GM19099 (cell line): Measurements from ENCODE around the gene PRKAG2.

Experiments
- POLR2A ChIP-seq: IDR thresholded peaks from 3 replicates; pipeline ENCODE4 v1.6.1; 2011; ENCODE audit warnings: low read depth; ENCODE audit not compliant: insufficient read length; ENCODE audit errors: extremely low read depth

The PRKAG2 gene

DNA sequence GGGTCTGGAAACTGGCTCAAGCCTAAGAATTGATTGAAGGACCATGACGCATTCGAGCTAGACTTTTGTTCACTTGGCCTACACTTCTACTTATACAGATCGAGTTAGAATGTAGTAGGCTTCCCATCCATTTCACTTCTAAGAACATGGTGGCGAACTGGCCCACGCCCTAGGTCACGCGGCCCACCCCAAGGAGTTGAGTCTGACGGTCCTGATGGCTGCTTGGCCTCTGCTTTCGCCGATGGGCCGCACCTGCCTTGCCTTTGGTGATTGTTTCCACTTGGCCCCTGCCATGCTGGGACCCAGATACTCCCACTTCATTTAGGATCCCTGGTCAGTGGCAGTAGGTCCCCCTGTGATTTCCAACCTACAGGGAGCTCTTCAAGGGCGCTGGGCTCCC lies 153.6 kb downstream of the PRKAG2 start:
- no peak for TF ChIP-seq POLR2A

DNA sequence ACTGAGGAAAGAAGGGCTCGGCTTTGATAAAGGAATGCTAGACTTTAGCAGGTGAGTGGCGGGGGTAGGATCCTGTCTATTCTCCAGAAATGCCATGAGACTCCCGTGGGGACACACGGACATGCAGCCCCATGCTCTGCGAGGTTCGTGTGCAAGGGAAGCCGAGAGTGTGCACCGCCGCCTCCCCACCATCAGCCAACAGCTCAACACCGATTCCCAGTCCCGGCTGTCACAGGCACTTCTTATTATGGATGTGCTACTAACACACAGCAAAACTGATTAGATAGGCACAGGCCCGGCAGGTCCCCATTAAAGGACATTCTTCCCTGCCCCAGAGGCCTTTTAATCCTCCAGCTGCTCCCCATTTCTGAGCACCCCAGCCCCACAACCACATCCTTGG lies 154.4 kb downstream of the PRKAG2 start:
- TF ChIP-seq POLR2A = no peak

DNA sequence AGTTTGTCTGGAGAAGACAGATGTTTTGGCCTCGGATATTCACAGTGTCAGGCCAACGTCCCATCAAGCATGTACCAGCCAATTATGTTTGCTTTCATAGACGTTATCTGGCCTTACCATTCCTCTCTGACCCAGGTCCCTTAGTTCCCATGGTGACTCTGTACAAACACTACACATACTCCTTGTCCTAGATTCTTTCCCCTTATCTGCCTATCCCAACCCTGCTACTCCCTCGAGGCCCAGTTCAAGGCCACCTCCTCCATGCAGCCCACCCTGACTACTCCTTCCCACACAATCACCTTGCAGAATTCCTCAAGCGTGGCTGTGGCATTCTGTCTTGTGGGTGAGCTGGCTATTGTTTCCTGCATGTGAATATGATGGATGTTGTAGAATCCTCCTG lies 155.2 kb downstream of the PRKAG2 start:
- no peak for TF ChIP-seq POLR2A

DNA sequence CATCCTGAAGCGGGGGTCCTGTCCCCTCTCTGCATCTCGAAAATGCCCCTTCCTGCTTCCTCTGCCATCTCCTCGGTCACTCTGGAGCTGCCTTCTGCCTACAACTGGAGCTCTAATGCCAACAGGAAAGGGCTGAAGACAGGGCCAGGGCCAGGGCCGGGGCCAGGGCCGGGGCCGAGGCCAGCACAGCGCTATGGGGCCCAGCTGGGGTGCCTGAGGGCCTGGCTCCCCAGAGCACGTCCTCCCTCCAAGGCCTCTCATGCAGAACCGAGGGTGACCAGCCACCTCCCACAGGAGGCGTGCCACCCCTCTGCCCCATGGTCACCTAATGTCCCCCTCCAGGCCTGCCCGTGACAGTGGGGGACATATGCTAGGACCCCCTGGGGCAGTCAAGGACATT lies 155.7 kb downstream of the PRKAG2 start:
- TF ChIP-seq POLR2A = no peak

DNA sequence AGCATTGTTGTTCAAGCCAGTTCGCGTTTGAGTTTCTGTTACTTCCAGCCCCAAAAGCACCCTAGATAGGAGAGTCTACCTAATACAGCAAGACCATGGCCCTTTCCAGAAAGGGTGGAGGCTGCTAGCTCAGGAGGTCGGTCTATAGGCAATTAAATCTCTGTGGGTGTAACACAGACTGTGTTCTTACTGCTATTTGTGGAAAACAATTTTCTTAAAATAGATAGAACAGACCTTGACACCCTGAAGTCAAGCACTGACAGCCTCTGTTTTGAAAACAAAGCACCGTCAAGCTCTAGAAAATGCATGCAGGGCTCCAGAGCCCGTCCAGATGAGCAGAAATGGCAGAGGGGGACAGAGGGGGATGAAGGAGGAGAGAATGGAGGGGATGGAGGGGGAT lies 156.6 kb downstream of the PRKAG2 start:
- TF ChIP-seq POLR2A = no peak

DNA sequence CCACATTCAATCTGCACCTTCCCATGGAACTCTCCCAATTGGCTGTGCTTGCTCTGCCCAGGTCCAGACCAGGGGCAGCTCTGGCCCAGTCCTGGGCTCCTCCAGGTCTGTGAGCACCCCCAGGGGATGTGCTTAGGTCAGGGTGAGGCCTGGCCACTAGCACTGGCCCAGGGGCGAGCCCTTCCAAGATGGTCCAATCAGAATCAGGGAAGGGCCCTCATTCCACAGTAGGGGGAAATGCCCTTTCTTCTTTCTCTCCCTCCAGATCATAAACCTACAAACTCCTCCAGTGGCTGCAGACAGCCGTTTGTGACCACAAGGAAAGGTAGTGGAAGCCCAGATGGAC lies 157.0 kb downstream of the PRKAG2 start:
- no peak for TF ChIP-seq POLR2A

DNA sequence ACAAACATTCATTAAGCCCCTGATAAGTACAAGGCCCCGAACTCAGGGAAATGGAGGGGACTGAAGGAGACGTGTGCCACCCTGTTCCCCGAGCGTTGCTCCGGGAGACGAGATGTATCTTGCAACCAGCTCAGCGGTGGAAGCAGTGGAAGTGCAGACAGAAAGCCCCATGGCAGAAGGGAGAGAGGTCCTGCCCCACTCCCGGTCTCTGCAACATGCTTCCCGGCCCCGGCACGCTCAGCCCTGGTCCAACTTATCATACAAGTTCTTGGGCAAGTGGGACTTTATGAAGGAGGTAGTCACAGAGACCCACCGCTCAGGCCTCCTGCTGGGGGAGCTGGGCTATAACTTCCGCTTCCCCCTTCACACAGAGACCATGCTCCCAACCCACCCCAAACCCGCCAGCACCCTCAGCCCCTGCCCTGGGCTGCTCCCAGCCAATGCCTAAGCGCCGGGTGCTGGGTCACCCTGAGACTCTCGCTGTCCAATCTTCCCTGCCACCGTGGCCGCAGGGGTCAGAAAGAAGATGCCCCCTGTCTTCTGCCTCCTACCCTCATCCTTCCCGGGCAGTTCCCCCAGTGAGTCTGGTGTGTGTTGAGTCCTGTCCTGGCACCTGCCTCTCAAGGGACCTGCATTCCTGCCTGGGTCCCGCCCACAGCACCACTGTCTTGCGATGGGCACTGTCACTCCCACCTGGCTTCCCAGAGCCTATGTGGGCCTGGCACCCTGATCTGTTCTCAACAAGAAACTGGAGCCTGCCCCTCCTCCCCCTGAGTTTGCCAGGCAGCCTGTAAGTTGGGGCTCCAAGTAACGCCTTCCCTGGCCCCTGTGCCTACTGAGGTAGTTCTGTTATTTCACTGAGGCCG lies 157.7 kb downstream of the PRKAG2 start:
- no peak for TF ChIP-seq POLR2A

DNA sequence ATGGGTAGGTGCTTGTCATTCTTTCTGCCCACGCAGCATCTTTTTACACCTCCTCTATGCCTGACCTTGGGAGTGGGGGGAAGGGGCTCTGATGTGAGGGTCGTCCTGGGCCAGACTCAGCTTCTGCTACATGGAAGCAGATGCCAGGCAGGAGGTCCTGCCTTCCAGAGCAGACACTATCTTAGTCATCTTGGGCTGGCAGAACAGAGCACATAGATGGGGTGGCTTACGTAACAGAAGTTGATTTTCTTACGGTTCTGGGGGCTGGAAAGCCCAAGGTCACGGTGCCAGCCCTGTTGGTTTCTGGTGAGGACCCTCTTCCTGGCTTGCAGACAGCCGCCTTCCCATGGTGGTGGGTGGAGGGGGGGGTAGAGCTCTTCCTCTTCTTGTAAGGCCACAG lies 159.0 kb downstream of the PRKAG2 start:
- TF ChIP-seq POLR2A = no peak

DNA sequence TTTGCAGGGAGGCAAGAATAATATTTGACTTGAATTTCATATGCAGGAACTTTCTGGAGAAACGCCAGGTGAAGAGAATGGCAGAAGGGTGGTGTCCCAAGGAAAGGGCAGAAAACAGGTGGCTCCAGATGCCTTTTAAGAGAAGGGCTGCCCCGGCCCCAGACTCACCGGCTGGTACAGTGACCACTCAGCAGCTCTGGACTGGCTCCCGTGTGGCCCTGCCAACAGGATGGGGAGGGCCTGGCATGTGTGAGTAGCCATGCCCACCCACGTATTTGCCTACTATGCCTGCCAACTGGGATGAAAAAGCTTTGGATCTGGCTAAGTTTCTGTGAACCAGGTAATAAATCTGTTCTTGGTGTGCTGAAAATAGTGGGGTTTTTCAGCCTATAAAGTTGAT lies 159.5 kb downstream of the PRKAG2 start:
- TF ChIP-seq POLR2A = no peak

DNA sequence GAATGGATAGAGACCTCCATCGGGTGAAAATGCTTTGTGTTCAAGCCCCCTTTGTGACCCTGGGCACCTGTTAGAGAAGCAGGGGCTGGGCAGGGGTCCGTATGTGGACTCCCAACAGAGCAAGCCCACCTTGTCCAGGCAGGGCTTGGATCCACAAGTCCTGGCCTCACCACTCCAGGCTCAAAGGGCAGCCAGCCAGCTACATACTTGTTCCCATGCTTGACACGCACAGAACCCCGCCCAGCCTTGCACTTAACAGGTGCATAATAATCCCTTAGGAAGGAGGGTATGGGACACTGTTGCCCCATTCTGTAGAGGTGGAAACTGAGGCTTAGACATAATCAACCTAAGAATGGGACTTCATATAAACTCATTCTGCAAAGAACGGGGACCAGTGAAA lies 160.6 kb downstream of the PRKAG2 start:
- TF ChIP-seq POLR2A = no peak

DNA sequence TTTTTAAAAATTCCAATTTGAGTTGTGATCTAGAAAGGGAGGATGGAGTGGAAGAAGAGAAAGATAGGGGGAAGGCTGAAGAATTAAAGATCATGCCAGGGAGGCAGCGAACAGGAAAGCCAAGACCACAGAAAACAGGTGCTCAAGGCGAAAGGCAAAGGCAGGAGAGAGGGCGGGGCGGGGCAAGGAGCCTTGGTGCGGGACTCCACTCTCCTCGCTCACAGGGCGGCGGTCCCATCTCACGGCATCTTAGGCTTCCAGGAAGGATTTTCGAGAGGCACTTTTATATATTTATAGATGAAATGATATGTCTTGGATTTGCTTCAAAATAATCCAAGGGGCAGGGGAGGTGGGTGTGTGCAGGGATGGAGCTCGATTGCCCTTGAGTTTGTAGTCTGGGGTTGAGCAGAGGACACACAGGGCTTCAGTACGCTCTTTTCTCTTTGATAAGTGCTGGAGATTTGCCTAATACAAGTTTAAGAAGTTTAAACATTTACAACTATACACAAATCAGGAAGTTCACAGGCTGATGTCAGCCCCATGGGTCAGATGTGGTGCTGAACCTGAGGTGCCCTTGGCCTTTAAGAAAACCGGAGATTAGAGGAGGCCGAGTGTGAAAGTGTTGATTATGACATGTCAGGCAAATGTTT lies 161.1 kb downstream of the PRKAG2 start:
- TF ChIP-seq POLR2A = no peak

DNA sequence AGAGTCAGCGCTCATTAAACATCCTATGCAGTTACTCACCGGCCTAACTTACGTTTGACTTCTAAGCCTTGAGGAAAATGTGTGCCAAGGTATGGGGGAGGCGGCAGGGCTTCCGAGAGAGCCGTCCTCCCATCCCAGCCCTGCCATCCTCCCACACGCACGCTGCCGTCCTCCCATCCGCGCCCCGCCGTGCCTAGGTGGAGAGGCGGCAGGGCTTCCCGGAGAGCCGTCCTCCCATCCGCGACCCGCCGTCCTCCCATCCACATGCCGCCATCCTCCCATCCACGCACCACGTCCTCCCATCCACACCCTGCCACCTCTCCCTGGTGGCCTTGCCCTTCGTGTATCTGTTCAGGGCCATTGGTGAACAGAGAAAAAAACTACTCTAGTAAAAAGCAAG lies 162.7 kb downstream of the PRKAG2 start:
- no peak for TF ChIP-seq POLR2A

DNA sequence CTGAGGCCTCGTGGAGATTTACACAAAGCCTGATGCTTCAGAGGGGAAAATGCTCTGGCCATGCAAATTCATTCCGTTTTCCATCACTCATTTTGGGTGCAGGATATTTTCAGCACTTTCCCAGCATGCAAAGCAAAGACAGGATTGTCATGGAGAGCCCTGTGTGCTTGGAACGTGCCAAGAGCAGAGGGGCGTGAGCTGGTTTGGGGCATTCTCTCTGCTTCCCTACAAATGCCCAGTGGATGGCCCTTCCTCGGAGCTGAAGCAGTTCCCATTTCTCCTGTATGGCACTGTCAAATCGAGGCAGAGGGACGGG lies 164.1 kb downstream of the PRKAG2 start:
- TF ChIP-seq POLR2A = no peak

DNA sequence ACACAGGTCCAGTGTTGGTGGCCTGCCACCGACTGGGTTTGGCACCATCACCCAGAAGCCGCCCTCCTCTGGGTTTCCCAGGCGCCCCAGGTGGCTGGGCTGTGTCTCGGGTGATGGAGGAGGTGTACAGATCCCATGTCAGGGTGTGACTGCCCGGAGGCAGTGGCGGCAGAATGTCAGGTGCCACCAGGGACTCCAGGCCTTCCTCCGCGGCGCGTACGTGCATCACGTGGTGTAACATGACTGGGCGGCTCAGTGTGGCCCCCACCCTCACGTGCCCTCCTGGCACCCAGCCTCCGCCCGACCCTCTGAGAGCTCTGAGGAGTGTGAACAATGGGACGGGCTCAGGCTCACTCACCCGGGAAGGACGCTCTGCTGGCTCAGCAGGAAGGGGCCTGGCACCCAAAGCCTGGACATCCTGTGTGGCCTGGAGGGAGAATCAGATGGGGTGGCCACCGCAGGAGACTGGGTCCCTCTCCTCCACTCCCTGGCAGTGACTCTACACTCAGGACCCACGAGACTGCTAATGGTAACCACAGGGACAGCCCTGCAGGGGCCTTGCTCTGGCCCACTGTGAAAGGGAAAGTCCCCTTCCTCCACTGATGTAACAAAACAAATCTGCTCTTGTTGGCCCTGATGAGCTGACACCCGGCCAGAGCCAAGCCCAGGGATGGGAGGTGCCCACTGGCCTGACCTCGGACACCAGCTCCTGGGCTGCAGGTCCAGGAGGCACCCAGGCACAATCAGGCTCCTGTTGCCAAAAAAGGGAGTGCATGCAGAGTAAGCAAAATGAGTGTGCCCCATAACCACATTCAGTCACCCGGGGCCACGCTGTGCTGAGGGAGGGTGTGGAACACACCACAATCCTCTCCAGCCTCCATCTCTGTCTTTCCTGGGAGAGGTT lies 164.8 kb downstream of the PRKAG2 start:
- TF ChIP-seq POLR2A = no peak

DNA sequence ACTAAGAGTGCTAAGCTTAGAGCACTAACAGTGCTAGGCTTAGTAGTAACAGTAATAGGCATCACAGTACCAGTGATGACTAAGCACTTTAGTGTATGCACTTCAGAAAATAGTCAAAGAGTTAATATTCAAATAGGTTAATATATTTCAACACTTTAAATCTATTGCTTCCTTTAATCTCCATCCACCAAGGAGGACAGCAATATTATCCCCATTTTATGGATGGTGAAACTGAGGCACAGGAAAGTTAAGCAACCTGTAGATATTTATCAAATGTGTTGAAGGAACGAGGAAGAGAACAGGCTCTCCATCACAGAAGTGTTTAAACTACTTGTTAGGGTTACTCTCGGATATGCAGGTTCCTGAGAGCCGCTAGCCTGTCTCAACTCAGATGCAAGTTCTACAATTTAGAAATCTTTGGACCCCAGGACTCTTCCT lies 165.5 kb downstream of the PRKAG2 start:
- TF ChIP-seq POLR2A = no peak
